Right ventricle myocardium superior (tissue), 1 donor: ENCODE data around the gene TBCE. TPM values are rescaled to one million over a fixed set of nuclear protein-coding genes. Genes with fewer than 3 reads are reported as not detected.
"Not testable (repeated sequence)": the region's sequence is repeated elsewhere in the genome, so short reads cannot be mapped to it uniquely, and the experiment has no call there.

Experiments used
- ATAC-seq: fragments of 200-7000 bp; cut with Tn5 transposase; one replicate; pipeline ENCODE4 v1.9.1; 2020; ENCODE audit warnings: mild to moderate bottlenecking; ENCODE audit not compliant: poor library complexity
- DNase-seq: peaks from one replicate; pipeline ENCODE4 v3.0.0-alpha.2; 2020
- intact Hi-C: fragments of 100-400 bp; cut with DNase I; formaldehyde crosslinking; loops from one replicate; pipeline ENCODE4 v1.11.2; 2022
- total RNA-seq: library from RNA; stranded (reverse); fragmentation: NEBNext Ultra II Directional; extraction: Animal tissue kit (Norgen Biotek cat#: 25700); gene quantifications from one replicate; pipeline ENCODE4 v1.2.1, GENCODE V29; 2021
- donor health status: DM: no; HTN: yes; CAD: no; lungs with severe emphysema.

Gene TBCE
- total RNA-seq, 1 donor from 2014 or later, result 15.7 TPM

DNA sequence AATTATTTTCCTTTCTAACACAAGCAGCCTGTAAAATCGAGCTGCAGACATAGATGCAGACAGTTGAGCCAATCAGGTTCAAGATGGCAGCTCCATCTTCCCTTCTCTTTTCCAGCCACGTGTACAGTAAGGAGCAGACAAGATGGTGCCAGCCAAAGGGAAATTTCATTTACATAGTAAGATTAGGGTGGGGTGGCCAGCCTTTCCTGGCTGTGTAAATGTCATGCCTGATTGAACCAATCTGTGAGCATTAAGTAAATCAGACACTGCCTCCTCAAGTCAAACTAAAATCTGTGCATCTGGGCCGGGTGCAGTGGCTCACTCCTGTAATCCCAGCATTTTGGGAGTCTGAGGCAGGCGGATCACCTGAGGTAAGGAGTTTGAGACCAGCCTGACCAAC lies 60.2 kb downstream of the TBCE start:
- no peak for DNase-seq
- intact Hi-C loops, result no loop called here
- ATAC-seq, result no peak

DNA sequence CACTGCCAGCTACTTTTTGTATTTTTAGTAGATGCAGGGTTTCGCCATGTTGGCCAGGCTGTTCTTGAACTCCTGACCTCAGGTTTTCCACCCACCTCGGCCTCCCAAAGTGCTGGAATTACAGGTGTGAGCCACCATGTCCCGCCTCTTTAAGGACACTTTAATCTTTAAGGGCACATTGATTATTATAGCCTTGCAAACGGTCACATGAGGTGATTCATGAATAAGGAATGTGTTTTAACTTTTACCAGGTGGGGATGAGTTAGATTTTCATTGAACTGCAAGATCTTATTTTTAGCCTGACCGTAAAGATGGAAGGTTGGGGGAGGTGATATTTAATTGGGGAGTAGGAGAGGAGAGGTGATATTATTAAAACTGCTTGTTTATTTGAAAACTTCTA lies 61.9 kb downstream of the TBCE start:
- intact Hi-C loops, result no loop called here
- no peak for ATAC-seq
- no peak for DNase-seq

- intact Hi-C loops, result no loop called here
These were observed 63.8 kb downstream of the TBCE start for GRCh38 chr1:235430991-235431390.

DNA sequence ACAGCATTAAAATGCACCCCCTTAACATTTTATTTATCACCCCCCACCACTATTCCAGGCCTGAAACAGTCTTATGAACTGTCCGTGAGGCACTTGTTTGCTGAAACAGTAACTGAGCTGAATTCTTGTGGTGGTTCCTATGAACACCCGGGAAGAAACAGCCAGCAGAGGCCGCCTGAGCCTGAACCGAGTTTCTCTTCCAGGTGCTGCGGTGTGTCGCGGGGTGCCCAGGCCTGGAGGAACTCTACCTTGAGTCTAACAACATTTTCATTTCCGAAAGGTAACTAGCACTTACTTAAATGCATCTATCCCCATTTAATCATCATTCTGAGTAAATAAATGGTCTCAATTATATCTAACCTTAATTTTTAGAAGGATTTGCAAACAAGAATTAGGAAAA lies 66.8 kb downstream of the TBCE start:
- intact Hi-C loops, result no loop called here
- ATAC-seq, result no peak
- no peak for DNase-seq

More at GRCh38 chr1:235430991-235431390, 63.8 kb downstream of the TBCE start:
- ATAC-seq (no peak), DNase-seq (no peak)

- ATAC-seq (no peak), DNase-seq (no peak)
- intact Hi-C loops, result no loop called here
These were observed 74.0 kb downstream of the TBCE start for GRCh38 chr1:235441159-235441685.

DNA sequence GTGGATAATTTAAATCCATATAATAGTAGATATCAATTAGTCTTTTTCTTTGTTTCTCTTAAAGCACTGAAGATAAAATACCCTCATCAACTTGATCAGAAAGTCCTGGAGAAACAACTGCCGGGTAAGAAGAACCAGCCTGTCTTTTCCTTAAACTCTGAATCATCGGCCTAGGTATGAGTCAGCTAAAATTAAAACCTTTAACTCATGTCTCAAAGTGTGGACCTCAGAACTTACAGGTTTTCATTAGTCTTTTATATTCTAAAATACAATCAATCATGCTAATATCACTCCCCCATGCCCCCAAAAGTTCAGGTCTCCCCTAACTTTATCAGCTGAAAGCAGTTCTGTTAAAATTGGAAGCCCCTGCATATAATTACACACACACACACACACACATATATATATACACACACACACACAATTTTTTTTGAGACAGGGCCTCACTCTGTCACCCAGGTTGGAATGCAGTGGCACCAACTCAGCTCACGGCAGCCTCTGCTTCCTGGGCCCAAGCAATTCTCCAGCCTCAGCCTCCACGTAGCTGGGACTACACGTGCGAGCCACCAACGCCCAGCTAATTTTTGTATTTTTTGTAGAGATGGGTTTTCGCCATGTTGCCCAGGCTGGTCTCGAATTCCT lies 75.7 kb downstream of the TBCE start:
- ATAC-seq, result no peak
- DNase-seq, result no peak
- intact Hi-C loops, result no loop called here

DNA sequence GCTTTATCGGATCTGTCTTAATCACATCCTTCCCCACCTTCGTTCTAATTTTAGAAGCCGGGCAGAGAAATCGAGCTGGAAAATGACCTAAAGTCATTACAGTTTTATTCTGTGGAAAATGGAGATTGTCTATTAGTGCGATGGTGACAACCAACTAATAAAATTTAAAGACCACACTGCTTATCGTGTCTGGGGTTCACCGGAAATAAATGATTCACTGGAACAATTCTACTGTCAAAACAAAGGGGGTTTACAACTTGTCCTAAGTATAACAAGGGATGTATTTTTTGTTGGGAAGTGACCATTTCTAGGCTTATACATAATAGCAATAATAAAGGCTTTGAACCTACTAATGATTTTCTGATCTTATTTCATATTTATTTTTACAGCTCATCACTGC lies 81.4 kb downstream of the TBCE start:
- intact Hi-C loops, result no loop called here
- DNase-seq (no peak), ATAC-seq (no peak)

GRCh38 chr1:235450433-235450832 lies 83.2 kb downstream of the TBCE start:
- DNase-seq (no peak), ATAC-seq (no peak)
- intact Hi-C loops, result no loop called here

DNA sequence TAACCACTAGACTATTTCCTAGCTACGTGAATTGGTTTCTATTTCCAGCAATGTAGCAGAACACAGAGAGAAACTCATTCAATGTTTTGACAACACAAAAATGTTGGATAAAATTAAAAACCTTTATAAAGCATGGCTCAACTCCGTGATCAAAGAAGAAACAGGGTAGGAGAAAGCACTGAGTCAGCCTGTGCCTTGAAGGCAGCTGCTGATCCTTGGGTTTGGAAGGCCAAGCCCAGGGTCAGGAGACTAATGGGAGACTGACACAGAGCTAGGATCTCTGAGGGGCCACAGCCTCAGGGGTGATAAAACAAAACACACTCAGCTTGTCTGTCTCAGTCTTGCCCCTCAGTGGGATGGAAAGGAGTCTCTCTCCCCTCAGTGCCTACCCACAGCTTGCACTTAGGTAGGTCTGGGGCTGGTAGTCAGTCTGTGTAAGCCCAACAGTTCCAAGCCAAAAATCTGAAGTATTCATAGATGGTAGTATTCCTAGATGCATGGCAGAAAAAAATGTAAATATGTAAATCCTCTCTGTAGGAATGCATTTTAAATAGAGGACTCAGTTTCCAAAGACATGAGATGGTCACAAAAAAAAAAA lies 83.8 kb downstream of the TBCE start:
- intact Hi-C loops, result no loop called here
- no peak for ATAC-seq
- no peak for DNase-seq

DNA sequence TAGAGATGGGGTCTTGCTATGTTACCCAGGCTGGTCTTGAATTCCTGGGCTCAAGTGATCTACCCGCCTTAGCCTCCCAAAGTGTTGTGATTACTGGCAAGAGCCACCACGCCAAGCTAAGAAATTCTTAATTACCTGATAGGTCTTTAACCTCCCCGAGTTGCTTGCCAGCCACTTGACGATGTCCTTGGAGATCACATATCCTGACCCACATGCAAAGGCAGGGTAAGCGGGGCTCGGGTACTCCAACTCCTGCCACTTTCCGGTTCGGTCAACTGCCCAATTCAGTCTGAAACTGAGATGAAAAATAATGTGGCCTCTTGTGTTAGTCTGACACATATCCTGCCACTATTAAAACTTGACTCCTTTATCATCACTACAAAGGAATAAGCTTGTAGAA lies 86.8 kb downstream of the TBCE start:
- intact Hi-C loops, result no loop called here
- DNase-seq (no peak), ATAC-seq (no peak)

DNA sequence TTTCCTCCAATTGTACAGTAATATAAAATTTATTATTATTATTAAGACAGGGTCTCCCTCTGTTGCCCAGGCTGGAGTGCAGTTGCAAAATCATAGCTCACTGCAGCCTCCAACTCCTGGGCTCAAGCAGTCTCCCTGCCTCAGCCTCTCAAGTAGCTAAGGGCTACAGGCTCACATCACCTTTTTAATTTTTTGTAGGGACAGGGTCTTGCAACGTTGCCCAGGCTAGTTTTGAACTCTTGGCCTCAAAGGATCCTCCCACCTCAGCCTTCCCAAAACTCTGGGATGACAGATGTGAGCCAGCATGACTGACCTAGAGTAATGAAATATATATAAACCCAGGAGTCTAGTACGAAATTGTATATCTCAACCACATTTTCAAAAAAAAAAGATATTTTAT lies 87.9 kb downstream of the TBCE start:
- intact Hi-C loops, result no loop called here
- no peak for DNase-seq
- no peak for ATAC-seq

GRCh38 chr1:235455823-235456222 lies 88.6 kb downstream of the TBCE start:
- DNase-seq, result no peak
- intact Hi-C loops, result no loop called here
- no peak for ATAC-seq

DNA sequence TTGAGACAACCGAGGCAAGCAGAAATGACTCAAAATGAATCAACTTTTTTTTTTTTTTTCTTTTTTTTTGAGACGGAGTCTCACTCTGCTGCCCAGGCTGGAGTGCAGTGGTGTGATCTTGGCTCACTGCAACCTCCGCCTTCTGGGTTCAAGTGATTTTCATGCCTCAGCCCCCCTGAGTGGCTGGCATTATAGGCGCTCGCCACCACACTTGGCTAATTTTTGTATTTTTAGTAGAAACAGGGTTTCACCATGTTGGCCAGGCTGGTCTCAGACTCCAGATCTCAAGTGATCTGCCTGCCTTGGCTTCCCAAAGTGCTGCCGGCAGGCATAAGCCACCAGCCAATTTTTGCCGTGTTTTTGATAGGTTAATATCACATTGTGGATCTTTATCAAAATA lies 90.6 kb downstream of the TBCE start:
- intact Hi-C loops, ATAC-seq, DNase-seq: not testable (repeated sequence)

DNA sequence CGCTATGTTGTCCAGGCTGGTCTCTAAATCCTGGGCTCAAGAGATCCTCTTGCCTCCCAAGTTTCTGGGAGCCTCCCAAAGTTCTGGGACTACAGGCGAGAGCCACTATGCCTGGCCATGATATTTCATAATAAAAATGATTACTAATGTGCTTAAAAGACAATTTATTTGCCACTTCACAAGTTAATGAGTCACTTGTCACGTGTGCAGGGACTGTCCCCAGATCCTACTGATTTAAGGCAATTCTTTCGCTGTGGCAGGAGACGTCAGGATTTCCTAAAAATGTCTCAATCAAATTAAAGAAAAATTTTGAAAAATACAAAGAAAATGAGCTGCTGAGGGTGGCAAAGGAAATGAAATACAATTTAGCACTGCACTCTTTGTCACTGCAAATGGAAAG lies 93.5 kb downstream of the TBCE start:
- DNase-seq (no peak), ATAC-seq (no peak)
- intact Hi-C loops, result no loop called here

- intact Hi-C loops, result no loop called here
These were observed 94.7 kb downstream of the TBCE start for GRCh38 chr1:235461954-235462353.

DNA sequence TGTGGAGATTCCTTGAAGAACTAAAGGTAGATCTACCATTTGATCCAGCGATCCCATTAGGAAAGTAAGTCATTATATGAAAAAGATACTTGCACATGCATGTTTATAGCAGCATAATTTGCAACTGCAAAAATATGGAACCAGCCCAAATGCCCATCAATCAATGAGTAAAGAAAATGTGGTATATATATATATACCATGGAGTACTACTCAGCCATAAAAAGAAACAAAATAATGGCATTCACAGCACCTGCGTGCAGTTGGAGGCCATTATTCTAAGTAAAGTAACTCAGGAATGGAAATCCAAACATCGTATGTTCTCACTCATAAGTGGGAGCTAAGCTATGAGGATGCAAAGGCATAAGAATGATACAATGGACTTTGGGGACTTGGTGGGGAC lies 95.6 kb downstream of the TBCE start:
- ATAC-seq, DNase-seq, intact Hi-C loops: not testable (repeated sequence)

More at GRCh38 chr1:235461954-235462353, 94.7 kb downstream of the TBCE start:
- ATAC-seq, result no peak
- no peak for DNase-seq

DNA sequence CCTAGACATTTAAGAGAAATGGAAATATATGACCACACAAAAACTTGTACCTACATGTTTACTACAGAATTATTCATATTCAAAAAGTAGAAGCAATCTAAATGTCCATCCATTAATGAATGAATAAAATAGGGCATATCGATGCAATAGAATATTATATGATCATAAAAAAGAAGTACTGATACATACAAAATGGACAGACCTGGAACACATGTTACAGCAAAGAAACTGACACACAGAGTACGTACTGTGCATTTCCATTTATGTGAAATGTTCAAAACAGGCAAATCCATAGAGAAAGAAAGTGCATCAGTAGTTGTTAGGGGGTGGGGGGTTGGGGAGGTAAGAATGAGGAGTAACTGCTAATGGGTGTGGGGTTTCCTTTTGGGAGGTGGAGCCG lies 97.8 kb downstream of the TBCE start:
- intact Hi-C loops, result no loop called here
- no peak for DNase-seq
- no peak for ATAC-seq

DNA sequence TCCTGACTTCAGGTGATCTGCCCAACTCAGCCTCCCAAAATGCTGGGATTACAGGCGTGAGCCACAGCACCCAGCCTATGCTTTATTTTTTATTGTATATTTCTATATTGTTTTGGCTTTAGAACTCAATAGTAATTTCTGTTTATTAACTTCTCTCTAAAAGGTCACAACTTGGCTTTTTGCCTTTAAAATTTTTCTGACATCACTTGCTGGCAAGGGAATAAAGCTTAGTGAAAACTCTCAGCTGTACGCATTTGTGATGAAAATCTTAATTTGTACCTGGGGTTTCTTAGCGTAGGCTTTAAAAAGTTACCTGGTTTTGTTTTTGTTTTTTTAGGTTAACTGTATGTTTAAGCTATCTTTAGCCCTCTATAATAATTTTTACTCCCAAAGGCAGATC lies 100.8 kb downstream of the TBCE start:
- DNase-seq, result no peak
- no peak for ATAC-seq
- intact Hi-C loops, result no loop called here

GRCh38 chr1:235468970-235469369 lies 101.7 kb downstream of the TBCE start:
- DNase-seq (no peak), ATAC-seq (no peak)
- intact Hi-C loops, result no loop called here

DNA sequence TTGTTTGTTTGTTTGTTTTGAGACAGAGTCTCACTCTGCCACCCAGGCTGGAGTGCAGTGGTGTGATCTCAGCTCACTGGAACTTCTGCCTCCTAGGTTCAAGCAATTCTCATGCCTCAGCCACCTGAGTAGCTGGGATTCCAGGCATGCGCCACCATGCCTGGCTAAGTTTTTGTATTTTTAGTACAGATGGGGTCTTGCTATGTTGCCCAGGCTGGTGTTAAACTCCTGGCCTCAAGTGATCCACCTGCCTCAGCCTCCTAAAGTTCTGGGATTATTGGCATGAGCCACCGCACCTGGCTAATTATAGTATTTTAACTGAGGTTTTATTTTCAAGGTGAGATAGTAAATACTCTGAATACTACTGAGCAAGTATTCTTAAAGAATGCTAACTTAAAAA lies 102.7 kb downstream of the TBCE start:
- intact Hi-C loops, ATAC-seq, DNase-seq: not testable (repeated sequence)
